HL-60 (cell line): ENCODE results near the gene ATOH7.

Experiments used
- DNase-seq, 2 experiments: peaks; one replicate each; pipeline ENCODE4 v3.0.0-alpha.2; 2010 to 2020; ENCODE audit warnings: low read depth in 1 of 2, low spot score in 1 of 2
- H3K27ac ChIP-seq: fragments of 250-450 bp; sonication (Bioruptor Pico); replicated peaks from 2 replicates; pipeline ENCODE4 v1.5.1; 2020; ENCODE audit warnings: mild to moderate bottlenecking, moderate library complexity
- H3K27me3 ChIP-seq: fragments of 250-450 bp; sonication (Bioruptor Pico); 2 replicates; pipeline ENCODE4 v1.5.1; 2021; ENCODE audit warnings: mild to moderate bottlenecking, moderate library complexity; ENCODE audit not compliant: insufficient read depth, poor library complexity, severe bottlenecking
- H3K4me3 ChIP-seq: replicated peaks from 2 replicates; pipeline ENCODE4 v1.5.1; 2011; ENCODE audit warnings: mild to moderate bottlenecking, control low read depth, low read length; ENCODE audit not compliant: insufficient read depth
- CTCF ChIP-seq: IDR thresholded peaks from one replicate; pipeline ENCODE4 v1.5.1; 2011; ENCODE audit warnings: low read length, control low read depth, inconsistent platforms; ENCODE audit not compliant: insufficient read depth
- GABPA ChIP-seq: IDR thresholded peaks from 2 replicates; pipeline ENCODE4 v1.6.1; 2012; ENCODE audit warnings: low read depth
- POLR2AphosphoS5 ChIP-seq: IDR thresholded peaks from 2 replicates; pipeline ENCODE4 v1.6.1; 2012; ENCODE audit warnings: low read depth
- SPI1 ChIP-seq: IDR thresholded peaks from 2 replicates; pipeline ENCODE4 v1.6.1; 2012; ENCODE audit warnings: low read depth, mild to moderate bottlenecking, borderline replicate concordance
- TF ChIP-seq, protein P1 (sequence below): IDR thresholded peaks from 2 replicates; pipeline ENCODE4 v1.6.1; 2012; ENCODE audit warnings: low read depth; ENCODE audit not compliant: insufficient replicate concordance

The ATOH7 gene

GRCh38 chr10:68223535-68224165 is 8.3 kb downstream of the ATOH7 start:
- TF ChIP-seq SPI1: no peak
- TF ChIP-seq GABPA: no peak
- TF ChIP-seq, protein P1, sequence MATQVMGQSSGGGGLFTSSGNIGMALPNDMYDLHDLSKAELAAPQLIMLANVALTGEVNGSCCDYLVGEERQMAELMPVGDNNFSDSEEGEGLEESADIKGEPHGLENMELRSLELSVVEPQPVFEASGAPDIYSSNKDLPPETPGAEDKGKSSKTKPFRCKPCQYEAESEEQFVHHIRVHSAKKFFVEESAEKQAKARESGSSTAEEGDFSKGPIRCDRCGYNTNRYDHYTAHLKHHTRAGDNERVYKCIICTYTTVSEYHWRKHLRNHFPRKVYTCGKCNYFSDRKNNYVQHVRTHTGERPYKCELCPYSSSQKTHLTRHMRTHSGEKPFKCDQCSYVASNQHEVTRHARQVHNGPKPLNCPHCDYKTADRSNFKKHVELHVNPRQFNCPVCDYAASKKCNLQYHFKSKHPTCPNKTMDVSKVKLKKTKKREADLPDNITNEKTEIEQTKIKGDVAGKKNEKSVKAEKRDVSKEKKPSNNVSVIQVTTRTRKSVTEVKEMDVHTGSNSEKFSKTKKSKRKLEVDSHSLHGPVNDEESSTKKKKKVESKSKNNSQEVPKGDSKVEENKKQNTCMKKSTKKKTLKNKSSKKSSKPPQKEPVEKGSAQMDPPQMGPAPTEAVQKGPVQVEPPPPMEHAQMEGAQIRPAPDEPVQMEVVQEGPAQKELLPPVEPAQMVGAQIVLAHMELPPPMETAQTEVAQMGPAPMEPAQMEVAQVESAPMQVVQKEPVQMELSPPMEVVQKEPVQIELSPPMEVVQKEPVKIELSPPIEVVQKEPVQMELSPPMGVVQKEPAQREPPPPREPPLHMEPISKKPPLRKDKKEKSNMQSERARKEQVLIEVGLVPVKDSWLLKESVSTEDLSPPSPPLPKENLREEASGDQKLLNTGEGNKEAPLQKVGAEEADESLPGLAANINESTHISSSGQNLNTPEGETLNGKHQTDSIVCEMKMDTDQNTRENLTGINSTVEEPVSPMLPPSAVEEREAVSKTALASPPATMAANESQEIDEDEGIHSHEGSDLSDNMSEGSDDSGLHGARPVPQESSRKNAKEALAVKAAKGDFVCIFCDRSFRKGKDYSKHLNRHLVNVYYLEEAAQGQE: no peak
- no peak for TF ChIP-seq CTCF
- no peak for TF ChIP-seq POLR2AphosphoS5
- DNase-seq: no peak
- Histone ChIP-seq H3K27me3 (no peaks in the 10 kb centered on the region), H3K4me3 (no peak overlapping the region), H3K27ac (no peak overlapping the region)

DNA sequence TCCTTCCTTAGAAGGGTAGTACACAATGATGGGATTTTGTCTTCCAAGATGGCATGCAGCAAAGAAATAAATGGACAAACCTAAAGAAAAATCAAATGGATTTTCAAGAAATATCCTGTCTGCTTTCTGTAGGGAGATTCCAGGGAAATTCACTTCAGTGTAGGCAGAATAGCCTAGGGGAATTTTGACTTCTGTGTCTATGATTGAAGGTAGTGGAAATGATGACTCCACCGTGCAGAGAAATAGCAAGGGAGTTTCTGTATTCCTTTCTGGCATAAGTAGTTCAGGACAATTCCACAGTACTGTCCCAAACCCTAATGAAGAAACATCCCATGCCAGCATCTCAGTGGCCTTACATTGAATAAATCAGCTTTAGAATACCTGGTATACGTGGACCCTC is 9.5 kb downstream of the ATOH7 start:
- no peaks in the 10 kb centered on the region for H3K27me3 ChIP-seq
- TF ChIP-seq CTCF: no peak
- TF ChIP-seq, protein P1: no peak
- H3K27ac ChIP-seq: no peak overlapping the region
- no peak for DNase-seq
- no peak overlapping the region for H3K4me3 ChIP-seq

DNA sequence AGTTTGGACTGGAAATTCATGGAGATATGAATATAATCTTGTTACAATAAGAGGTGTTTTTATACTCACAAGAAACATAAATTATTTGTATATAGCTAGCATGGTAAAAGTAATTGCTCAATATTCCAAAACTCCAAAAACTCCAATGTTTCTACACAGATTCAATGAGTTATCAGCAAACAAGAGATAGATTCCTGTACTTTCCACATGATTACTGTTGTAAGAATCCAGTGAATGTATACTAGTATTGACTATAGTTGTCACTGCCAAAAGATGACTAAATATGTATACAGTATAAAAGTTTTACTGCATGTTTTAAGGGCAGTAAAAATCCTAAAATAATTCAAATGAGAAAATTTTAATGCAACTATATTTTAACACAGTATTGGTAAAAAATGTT is 10.7 kb downstream of the ATOH7 start:
- H3K27me3 ChIP-seq: no peaks in the 10 kb centered on the region
- TF ChIP-seq, protein P1: no peak
- TF ChIP-seq CTCF (no peak), POLR2AphosphoS5 (no peak), SPI1 (no peak), GABPA (no peak)
- H3K27ac ChIP-seq: no peak overlapping the region
- no peak for DNase-seq
- no peak overlapping the region for H3K4me3 ChIP-seq
